ENCODE results near the gene CCDC183.
A peak's percentile ranks its signal among the peaks of the same experiment; 100 is the strongest.

The CCDC183 gene

DNA sequence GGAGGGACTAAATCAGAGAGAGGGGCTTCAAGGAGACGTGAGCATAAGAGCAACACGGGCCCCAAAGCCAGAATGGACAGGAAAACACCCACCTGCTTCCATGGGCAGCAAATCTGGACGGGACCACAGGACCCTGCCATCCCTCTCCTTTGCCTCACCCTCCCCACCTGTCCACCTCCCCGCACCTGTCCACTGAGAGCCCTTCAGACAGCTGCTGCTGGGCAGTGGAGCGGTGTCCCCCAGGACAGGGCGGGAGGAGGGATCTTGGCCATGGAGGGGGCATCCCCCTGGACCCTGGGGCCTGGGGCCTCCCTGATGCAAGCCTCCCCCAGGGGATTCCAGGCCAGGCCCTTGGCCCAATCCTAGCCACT is 2.6 kb downstream of the CCDC183 start:
- Histone ChIP-seq H3K4me2 (ENCODE audit: low read length) (no peak overlapping the region), H3K27ac (ENCODE audit: low read depth, low read length, poor library complexity, severe bottlenecking) (no peak overlapping the region), H3K4me3 (ENCODE audit: low read depth, low read length, poor library complexity, severe bottlenecking) (no peak overlapping the region), H3K79me2 (ENCODE audit: insufficient read depth, low read length) (no peaks in the 10 kb centered on the region), H3K9ac (ENCODE audit: low read length) (no peak overlapping the region), H3K27me3 (ENCODE audit: insufficient read depth, low read length) (peaks cover 8% of the 10 kb centered on the region; the same call in 1 of the 2 replicates), H3K9me2 (ENCODE audit: low read depth, low read length) (no peaks in the 10 kb centered on the region), H3K36me3 (ENCODE audit: insufficient read depth, low read length) (no peaks in the 10 kb centered on the region; the same call in 1 of the 2 replicates), H4K20me1 (ENCODE audit: insufficient read depth, low read length) (no peaks in the 10 kb centered on the region), H3K9me3 (ENCODE audit: low read length) (no peaks in the 10 kb centered on the region), H3K4me1 (ENCODE audit: insufficient read depth, low read length, severe bottlenecking) (peaks cover 33% of the 10 kb centered on the region), H2AFZ (ENCODE audit: low read length) (no peak overlapping the region), H3F3A (ENCODE audit: insufficient read depth, low read length) (no peaks in the 10 kb centered on the region)
- TF ChIP-seq EZH2 (IDR thresholded peaks at IDR 0.05; ENCODE audit: borderline replicate concordance, low read length) = no peak
- TF ChIP-seq, protein P1, sequence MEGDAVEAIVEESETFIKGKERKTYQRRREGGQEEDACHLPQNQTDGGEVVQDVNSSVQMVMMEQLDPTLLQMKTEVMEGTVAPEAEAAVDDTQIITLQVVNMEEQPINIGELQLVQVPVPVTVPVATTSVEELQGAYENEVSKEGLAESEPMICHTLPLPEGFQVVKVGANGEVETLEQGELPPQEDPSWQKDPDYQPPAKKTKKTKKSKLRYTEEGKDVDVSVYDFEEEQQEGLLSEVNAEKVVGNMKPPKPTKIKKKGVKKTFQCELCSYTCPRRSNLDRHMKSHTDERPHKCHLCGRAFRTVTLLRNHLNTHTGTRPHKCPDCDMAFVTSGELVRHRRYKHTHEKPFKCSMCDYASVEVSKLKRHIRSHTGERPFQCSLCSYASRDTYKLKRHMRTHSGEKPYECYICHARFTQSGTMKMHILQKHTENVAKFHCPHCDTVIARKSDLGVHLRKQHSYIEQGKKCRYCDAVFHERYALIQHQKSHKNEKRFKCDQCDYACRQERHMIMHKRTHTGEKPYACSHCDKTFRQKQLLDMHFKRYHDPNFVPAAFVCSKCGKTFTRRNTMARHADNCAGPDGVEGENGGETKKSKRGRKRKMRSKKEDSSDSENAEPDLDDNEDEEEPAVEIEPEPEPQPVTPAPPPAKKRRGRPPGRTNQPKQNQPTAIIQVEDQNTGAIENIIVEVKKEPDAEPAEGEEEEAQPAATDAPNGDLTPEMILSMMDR (IDR thresholded peaks at IDR 0.05; ENCODE audit: low read length) = no peak

DNA sequence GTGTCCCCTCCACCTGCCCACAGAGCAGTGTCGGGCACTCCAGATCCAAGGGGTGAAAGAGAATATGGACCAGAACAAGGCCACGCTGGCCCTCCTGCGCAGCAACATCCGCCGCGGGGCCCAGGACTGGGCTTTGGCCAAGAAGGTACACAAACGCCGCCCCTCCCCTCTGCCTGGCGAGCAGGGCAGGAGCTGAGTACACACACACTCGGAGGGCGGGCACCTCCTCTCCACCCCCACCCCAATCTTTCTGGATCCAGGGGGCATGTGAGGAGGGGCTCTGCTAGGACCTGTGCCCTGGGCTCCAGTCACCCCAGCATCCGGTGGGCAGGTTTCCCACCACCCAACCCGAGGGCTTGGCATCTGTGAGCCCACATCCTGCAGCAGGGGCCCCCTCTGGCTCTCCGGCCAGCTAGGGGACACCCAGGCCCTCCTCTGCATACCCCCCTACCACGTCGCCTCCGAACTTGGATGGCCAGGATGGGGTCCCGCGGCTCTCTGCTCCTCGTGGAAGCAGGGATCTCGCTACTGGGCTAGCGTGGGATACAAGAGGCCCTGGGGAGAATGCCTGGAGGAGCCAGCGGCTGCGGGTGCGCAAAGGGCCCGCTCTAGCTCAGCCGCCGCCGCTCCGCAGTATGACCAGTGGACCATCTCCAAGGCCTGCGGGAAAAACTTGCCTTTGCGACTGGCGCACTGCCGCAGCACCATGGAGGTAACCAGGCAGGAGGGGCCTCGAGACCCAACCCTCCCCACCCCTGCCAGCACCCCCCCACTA is 3.1 kb downstream of the CCDC183 start:
- Histone ChIP-seq H4K20me1 (ENCODE audit: insufficient read depth, low read length) (no peaks in the 10 kb centered on the region), H3K4me3 (ENCODE audit: low read depth, low read length, poor library complexity, severe bottlenecking) (peak overlapping the region; percentile 57), H3K27ac (ENCODE audit: low read depth, low read length, poor library complexity, severe bottlenecking) (no peak overlapping the region), H3K4me2 (ENCODE audit: low read length) (peak overlapping the region; percentile 75), H3K27me3 (ENCODE audit: insufficient read depth, low read length) (peaks cover 8% of the 10 kb centered on the region; the same call in 1 of the 2 replicates), H3K9me3 (ENCODE audit: low read length) (no peaks in the 10 kb centered on the region), H3K9me2 (ENCODE audit: low read depth, low read length) (no peaks in the 10 kb centered on the region), H3F3A (ENCODE audit: insufficient read depth, low read length) (no peaks in the 10 kb centered on the region), H2AFZ (ENCODE audit: low read length) (no peak overlapping the region), H3K79me2 (ENCODE audit: insufficient read depth, low read length) (no peaks in the 10 kb centered on the region), H3K9ac (ENCODE audit: low read length) (peak overlapping the region; percentile 23; the same call in 1 of the 2 replicates), H3K36me3 (ENCODE audit: insufficient read depth, low read length) (no peaks in the 10 kb centered on the region; the same call in 1 of the 2 replicates), H3K4me1 (ENCODE audit: insufficient read depth, low read length, severe bottlenecking) (peaks cover 33% of the 10 kb centered on the region)
- TF ChIP-seq, protein P1 (IDR thresholded peaks at IDR 0.05; ENCODE audit: low read length) = no peak
- no peak for TF ChIP-seq EZH2 (IDR thresholded peaks at IDR 0.05; ENCODE audit: borderline replicate concordance, low read length)

DNA sequence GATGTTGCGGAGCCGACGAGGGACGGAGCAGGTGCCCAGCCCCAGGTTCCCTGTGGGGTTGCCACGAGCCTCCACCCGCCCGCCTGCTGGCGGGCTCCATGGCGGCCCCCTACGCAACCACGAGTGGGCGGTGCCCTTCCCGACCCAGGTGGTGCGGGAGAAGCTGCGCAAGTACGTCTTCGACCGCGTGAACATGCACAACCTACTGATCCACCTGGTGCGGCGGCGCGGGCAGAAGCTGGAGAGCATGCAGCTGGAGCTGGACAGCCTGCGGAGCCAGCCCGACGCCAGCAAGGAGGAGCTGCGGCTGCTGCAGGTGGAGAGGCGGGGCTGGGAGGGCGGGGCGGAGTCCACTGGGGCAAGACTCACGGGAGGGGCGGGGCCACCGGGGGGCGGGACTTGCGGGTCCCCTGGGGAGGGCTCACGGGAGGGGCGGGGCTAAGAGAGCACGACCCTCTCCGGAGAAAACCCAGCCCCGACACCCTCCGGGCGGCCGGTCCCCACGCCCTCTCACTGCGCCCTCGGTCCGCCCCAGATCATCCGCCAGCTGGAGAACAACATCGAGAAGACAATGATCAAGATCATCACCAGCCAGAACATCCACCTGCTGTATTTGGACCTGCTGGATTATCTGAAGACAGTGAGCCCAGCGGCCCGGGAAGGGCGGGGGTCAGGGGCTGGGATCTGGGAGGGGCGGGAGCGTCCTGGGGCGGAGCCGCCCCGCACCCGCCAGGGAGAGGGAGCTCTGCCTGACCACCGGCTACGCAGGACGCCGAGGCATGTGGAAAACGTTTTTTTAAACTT is 3.9 kb downstream of the CCDC183 start:
- Histone ChIP-seq H3K9me3 (ENCODE audit: low read length) (no peaks in the 10 kb centered on the region), H2AFZ (ENCODE audit: low read length) (no peak overlapping the region), H3K27me3 (ENCODE audit: insufficient read depth, low read length) (peaks cover 8% of the 10 kb centered on the region; the same call in 1 of the 2 replicates), H3K79me2 (ENCODE audit: insufficient read depth, low read length) (no peaks in the 10 kb centered on the region), H3K36me3 (ENCODE audit: insufficient read depth, low read length) (no peaks in the 10 kb centered on the region), H4K20me1 (ENCODE audit: insufficient read depth, low read length) (no peaks in the 10 kb centered on the region), H3K4me1 (ENCODE audit: insufficient read depth, low read length, severe bottlenecking) (peaks cover 33% of the 10 kb centered on the region), H3K4me2 (ENCODE audit: low read length) (peak overlapping the region; percentile 75), H3K9ac (ENCODE audit: low read length) (peak overlapping the region; percentile 23; the same call in 1 of the 2 replicates), H3F3A (ENCODE audit: insufficient read depth, low read length) (no peaks in the 10 kb centered on the region), H3K9me2 (ENCODE audit: low read depth, low read length) (no peaks in the 10 kb centered on the region), H3K27ac (ENCODE audit: low read depth, low read length, poor library complexity, severe bottlenecking) (no peak overlapping the region), H3K4me3 (ENCODE audit: low read depth, low read length, poor library complexity, severe bottlenecking) (peak overlapping the region; percentile 57)
- no peak for TF ChIP-seq EZH2 (IDR thresholded peaks at IDR 0.05; ENCODE audit: borderline replicate concordance, low read length)
- TF ChIP-seq, protein P1 (IDR thresholded peaks at IDR 0.05; ENCODE audit: low read length) = no peak
